Mesodermal cell (in vitro differentiated cells): ENCODE measurements around the gene TXNIP.

Experiments used
- H3K27ac ChIP-seq: 2 replicates; pipeline ENCODE4 v1.7.0; 2013; ENCODE audit warnings: mild to moderate bottlenecking, low read depth, low read length, moderate library complexity; ENCODE audit not compliant: severe bottlenecking
- H3K36me3 ChIP-seq: 2 replicates; pipeline ENCODE4 v1.7.1; 2013; ENCODE audit warnings: mild to moderate bottlenecking, low read length, moderate library complexity; ENCODE audit not compliant: control insufficient read depth, insufficient read depth
- H3K4me1 ChIP-seq: one replicate; pipeline ENCODE4 v1.7.1; 2013; ENCODE audit warnings: mild to moderate bottlenecking, low read length; ENCODE audit not compliant: insufficient read depth, control insufficient read depth, poor library complexity, severe bottlenecking
- H3K4me3 ChIP-seq: 2 replicates; pipeline ENCODE4 v1.7.0; 2013; ENCODE audit warnings: low read length, control low read depth, mild to moderate bottlenecking; ENCODE audit not compliant: insufficient read depth, poor library complexity, severe bottlenecking; ENCODE audit errors: extremely low read depth
- H3K9me3 ChIP-seq: 2 replicates; pipeline ENCODE4 v1.7.1; 2013; ENCODE audit warnings: mild to moderate bottlenecking, low read length, moderate library complexity; ENCODE audit not compliant: control insufficient read depth
- WGBS, 2 experiments: methylation state at CpG; one replicate each; pipeline ENCODE4 v1.1.5; 2013; ENCODE audit warnings: missing lambda C conversion rate in 2 of 2; ENCODE audit not compliant: insufficient coverage in 2 of 2; 5-methylcytosine and 5-hydroxymethylcytosine counted together

TXNIP gene

GRCh38 chr1:145983960-145984830 lies 12.2 kb downstream of the TXNIP start:
- H3K4me1 ChIP-seq: peaks cover 58% of the 10 kb centered on the region

GRCh38 chr1:145983206-145983675 lies 13.1 kb downstream of the TXNIP start:
- Histone ChIP-seq H3K36me3 (no peaks in the 10 kb centered on the region), H3K9me3 (no peaks in the 10 kb centered on the region), H3K27ac (no peak overlapping the region), H3K4me3 (no peak overlapping the region), H3K4me1 (peaks cover 63% of the 10 kb centered on the region)
- WGBS, 2 experiments: 100% methylated on average over 1 of the region's 1 CpG; no CpG with 5 or more reads in 1 of the 2 experiments

More at GRCh38 chr1:145983960-145984830, 12.2 kb downstream of the TXNIP start:
- Histone ChIP-seq H3K9me3 (no peaks in the 10 kb centered on the region), H3K27ac (peak overlapping the region; percentile 75), H3K36me3 (no peaks in the 10 kb centered on the region), H3K4me3 (no peak overlapping the region)
- 92 to 97% methylated on average over 5 to 8 of the region's 12 CpGs for WGBS, 2 experiments

- Histone ChIP-seq H3K4me1 (peaks cover 73% of the 10 kb centered on the region), H3K9me3 (no peaks in the 10 kb centered on the region), H3K36me3 (no peaks in the 10 kb centered on the region), H3K4me3 (no peak overlapping the region), H3K27ac (peak overlapping the region; percentile 29)
- WGBS, 2 experiments: 90 to 99% methylated on average over 4 to 6 of the region's 6 CpGs
Observed at GRCh38 chr1:145982010-145982723, 14.2 kb downstream of the TXNIP start.

DNA sequence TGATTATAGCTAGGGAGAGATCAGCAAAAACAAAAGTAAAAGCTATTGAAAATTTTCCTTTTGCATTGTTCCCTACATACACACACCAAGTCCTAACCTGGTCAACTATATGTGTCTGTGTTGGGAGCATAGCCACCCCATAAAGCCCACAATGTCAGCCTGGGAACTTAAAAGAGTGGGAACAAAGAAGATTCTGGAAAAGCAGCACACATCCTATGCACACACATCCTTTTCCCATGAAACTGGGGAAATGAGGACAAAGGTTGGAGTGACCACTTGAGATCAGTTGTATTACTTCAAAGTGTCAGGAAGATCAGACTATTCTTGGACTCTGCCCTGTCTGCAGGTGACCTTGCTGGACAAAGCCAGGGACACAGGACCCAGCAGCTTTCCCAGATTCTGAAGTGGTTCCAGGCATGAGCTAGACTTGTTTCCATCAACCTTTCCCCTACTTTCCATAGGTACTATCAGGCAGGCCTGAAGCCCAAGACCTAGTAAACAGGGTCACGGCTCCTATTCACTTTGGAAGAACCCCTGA lies 15.9 kb downstream of the TXNIP start:
- Histone ChIP-seq H3K4me3 (no peak overlapping the region), H3K36me3 (no peaks in the 10 kb centered on the region), H3K27ac (peak overlapping the region; percentile 99), H3K9me3 (no peaks in the 10 kb centered on the region), H3K4me1 (peaks cover 59% of the 10 kb centered on the region)
- 100% methylated on average over 1 of the region's 1 CpG for WGBS, 2 experiments

DNA sequence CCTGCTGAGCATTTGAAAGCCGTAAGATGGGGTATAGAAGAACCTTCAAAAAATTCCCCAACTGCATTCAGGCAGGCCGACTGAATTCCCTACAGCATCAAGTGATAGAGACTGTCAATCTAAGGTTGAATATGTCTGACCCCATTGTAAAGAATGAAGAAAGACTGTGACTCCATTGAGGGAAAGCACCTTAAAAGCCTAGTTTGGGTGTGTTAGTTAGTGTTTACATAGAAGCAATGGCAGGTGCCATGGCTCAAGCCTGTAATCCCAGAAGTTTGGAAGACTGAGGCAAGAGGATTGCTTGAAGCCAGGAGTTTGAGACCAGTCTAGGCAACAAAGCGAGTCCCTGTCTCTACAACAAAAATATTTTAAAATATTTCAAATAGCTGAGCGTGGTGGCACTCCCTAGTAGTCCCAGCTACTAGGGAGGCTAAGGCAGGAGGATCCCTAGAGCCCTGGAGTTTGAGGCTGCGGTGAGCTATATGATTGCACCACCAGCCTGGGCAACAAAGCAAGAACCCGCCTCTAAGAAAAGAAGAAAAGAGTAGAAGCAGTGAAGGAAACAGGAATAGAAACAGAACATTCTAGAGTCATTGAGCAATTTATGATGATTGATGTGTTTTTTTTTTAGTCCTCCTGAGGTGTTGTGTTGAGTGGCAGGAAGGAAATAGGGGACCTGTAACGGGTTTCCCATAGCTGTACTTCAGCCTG lies 16.5 kb downstream of the TXNIP start:
- H3K4me3 ChIP-seq: peak overlapping the region; percentile 18
- WGBS, 2 experiments: 47 to 88% methylated on average over 4 to 5 of the region's 7 CpGs
- no peaks in the 10 kb centered on the region for H3K9me3 ChIP-seq
- H3K4me1 ChIP-seq: peaks cover 56% of the 10 kb centered on the region
- H3K36me3 ChIP-seq: no peaks in the 10 kb centered on the region
- peak overlapping the region; percentile 99 for H3K27ac ChIP-seq

GRCh38 chr1:145978854-145979745 lies 17.3 kb downstream of the TXNIP start:
- 9 to 11% methylated on average over 6 to 7 of the region's 9 CpGs for WGBS, 2 experiments
- Histone ChIP-seq H3K4me1 (peaks cover 52% of the 10 kb centered on the region), H3K27ac (peak overlapping the region; percentile 99), H3K4me3 (peak overlapping the region; percentile 18), H3K36me3 (no peaks in the 10 kb centered on the region), H3K9me3 (no peaks in the 10 kb centered on the region)

- no peak overlapping the region for H3K4me3 ChIP-seq
- H3K36me3 ChIP-seq: no peaks in the 10 kb centered on the region
- H3K27ac ChIP-seq: peak overlapping the region; percentile 99
- H3K4me1 ChIP-seq: peaks cover 46% of the 10 kb centered on the region
- no peaks in the 10 kb centered on the region for H3K9me3 ChIP-seq
Observed at GRCh38 chr1:145978471-145978853, 17.9 kb downstream of the TXNIP start.

DNA sequence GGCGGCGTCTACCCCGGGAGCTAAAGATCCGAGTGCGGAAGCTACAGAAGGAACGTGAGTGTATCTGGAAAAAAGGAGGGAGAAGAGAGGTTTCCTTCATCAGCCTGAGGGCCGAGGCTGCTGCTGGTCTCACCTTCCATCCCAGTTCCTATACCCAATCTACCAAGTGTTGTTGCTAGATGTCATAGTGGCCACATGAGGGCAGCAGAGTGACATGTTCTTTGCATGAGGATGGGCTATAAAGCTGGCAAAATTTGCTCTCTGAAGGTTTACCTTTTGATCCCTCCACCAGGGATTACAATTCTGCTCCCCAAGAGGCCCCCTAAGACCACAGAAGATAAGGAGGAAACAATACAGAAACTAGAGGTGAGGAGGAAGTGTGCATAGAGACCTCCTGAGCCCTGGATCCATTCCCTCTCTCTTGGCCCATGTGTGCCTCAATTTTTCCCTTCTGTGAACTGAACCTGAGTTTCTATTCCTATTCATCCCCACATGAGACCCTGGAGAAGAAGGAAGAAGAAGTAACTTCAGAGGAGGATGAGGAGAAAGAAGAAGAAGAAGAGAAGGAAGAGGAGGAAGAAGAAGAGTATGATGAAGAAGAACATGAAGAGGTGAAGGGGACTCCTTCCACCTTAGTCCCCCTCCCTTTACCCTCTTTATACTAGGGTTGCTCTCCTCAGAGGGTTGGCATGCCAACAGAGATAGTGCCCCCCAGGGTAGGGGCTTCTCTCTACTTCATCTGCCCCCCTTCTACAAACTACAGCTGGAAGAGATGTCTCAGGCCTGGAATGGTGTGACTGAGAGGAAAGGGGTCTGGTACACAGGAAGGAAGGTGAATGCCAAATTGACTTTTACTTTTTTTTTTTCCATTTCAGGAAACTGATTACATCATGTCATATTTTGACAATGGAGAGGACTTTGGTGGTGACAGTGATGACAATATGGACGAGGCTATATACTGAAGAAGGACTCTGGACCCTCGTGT lies 18.6 kb downstream of the TXNIP start:
- 80% methylated on average over 1 of the region's 9 CpGs; no CpG with 5 or more reads in 1 of the 2 experiments for WGBS, 2 experiments
- no peak overlapping the region for H3K4me3 ChIP-seq
- peaks cover 43% of the 10 kb centered on the region for H3K4me1 ChIP-seq
- peak overlapping the region; percentile 99 for H3K27ac ChIP-seq
- no peaks in the 10 kb centered on the region for H3K9me3 ChIP-seq
- no peaks in the 10 kb centered on the region for H3K36me3 ChIP-seq

DNA sequence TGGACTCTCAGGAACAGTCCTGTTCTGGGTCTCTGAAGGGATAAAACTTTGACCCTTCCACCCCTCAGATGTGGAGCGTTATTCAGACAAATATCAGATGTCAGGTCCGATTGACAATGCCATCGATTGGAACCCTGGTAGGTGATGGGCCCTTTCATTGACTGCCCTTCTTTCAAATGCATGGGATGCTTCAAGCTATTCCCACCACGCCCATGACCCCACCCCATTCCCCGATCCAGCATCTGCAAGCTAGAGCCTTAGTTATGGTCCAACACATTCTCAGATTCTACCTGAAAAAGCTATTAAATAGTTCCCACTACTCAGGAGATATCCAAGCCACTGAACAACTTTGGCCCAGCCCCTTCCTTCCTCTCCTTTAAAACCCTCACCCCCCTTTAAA lies 19.4 kb downstream of the TXNIP start:
- Histone ChIP-seq H3K4me1 (peaks cover 37% of the 10 kb centered on the region), H3K9me3 (no peaks in the 10 kb centered on the region), H3K4me3 (no peak overlapping the region), H3K27ac (no peak overlapping the region), H3K36me3 (no peaks in the 10 kb centered on the region)
- 79 to 81% methylated on average over 4 to 5 of the region's 5 CpGs for WGBS, 2 experiments
